ENCODE results near the gene NCEH1.

Gene NCEH1

DNA sequence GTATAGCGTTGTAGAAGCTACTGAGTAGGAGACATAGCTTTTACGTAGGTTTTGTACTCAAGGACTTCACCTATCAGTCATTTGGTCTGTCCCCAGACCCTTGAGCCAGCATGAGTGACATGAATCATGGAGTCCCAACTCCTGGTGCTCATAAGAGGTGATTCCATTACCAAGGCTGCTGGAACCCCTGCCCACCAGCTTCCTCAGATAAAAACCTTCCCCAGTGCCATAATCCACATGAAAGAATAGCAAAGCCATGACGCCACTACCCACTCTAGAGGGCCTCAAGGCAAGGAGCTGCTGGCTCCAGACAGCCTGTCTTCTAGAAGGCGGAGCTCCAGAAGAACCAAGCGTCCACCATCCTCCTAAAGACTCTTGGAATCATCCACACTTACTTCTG, 69.6 kb downstream of the NCEH1 start:
- DNase-seq = no peak

DNA sequence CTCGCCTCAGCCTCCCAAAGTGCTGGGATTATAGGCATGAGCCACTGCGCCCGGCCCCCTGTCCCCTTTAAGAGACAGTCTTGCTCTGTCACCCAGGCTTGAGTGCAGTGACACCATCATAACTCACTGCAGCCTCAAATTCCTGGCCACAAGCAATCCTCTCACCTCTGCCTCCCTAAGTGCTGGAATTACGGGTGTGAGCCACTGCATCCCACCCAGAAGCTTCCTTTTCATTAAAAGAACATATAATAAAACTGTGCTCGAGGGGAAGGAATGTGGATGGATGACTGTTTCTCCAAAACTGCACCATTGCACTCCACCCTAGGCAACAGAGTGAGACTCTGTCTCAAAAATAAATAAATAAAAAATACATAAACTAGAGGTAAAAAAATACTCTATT, 70.1 kb downstream of the NCEH1 start:
- DNase-seq = no peak

DNA sequence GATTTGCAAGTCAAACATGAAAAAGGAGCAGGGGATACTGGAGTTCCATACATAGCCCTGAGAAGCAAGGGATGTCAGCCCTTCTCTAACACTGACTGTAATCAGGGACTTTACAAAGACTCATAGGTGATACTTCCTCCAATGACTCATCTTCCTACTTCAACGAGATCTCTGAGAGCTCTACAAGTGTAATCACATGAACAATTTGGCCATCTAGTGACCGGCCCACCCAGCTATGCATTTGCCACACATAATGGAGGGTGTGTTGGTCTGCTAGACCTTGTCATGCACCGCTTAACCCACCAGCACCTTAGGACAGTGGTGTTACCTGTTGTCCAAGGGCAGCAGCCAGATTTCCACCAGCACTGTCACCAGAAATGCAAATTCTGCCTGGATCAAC, 75.3 kb downstream of the NCEH1 start:
- DNase-seq = no peak

- DNase-seq = no peak
These were observed 75.9 kb downstream of the NCEH1 start for GRCh38 chr3:172634948-172635347.

DNA sequence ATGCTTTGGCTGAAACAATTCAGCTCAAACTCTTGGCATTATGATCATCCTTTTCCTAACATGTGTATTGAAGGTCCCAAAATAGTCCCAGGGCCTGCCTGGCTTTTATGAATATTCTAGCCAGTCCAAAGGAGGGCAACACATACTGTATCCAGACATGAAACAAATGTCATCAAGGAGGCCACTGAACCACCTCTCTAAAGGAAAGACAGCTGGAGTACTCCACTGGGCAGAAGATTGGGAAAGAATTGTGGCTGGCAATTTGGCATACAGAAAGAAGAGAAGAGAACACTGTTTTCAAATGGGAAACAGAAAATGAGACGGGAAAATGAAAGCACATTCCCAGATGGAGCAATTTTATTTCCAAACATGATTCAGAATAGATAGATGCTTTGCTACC, 80.6 kb downstream of the NCEH1 start:
- no peak for DNase-seq

- no peak for DNase-seq
These were observed 81.4 kb downstream of the NCEH1 start for GRCh38 chr3:172629470-172629869.

DNA sequence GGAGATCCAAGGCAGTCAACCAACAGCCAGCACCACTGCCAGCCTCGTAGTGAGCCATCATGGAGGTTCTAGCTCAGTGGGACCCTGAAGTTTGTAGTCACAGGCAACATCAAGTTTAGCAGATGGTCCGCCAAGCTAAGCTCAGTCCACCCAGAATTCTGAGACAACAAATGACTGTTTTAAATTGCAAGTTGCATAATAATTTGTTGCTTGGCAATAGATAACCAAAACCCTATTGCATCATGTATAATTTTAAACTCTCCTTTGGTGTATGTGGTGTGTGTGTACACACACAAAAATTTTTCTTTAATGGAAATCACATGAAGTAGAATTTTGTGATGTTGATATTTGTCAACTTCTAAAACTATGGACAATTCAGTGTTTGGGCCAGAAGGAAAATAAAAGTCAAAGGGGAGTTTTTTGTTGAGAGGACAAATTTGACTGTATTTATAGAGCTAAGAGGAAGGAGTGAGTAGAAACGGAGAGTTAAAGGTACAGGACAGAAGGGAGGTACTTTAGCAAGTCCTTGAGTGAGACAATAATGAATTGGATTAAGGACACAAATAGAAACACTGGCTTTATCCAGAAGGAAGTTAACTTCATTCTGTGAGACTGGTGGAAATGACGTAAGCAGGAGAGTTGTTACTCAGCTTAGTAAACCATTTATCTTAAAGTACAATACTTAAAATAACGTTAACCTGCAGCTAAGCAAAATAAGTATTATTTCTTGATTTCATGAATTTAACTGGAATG, 83.6 kb downstream of the NCEH1 start:
- no peak for DNase-seq

DNA sequence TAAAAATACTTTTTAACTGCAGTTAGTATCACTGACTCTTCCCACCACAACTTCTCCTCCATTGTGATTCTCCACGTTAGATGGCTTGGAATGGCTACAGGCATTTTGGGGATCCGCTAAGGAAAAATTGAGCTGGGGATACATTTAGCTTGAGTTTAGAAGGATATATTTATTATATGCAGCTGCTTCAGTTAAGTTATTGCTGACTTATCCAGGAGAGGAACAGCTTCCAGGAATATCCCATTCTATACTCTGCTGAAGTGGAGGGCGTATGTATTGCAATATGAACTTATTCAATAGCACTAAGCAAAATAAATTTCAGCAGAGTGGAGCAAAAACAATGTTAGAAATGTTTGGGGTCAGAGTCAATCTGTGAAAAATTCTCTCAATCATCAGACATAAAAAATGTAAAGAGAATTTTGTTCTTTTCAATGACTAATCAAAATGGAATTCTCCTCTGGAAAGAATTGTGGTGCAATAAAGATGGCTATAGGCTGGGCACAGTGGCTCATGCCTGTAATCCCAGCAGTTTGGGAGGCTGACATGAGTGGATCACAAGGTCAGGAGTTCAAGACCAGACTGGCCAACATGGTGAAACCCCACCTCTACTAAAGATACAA, 84.7 kb downstream of the NCEH1 start:
- DNase-seq = no peak

DNA sequence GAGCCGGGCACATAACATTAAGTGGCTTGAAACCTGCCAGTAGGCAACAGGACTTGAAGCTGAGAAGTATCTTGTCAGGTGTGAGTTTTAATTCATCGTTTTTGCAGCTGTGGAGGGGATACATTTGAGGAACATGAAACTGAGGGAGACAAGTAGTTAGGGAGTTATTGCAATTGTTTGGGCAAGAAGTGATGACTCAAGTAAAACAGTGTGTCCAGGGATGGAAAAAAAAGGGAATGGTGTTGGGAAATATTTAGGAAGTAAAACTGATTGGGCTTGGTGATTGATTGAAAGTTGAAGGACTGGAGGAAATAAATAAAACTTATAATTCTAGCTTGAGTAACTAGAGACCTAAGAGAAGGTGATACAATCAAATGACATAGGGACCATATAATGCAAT, 85.5 kb downstream of the NCEH1 start:
- DNase-seq = no peak

GRCh38 chr3:172624999-172625398, 85.9 kb downstream of the NCEH1 start:
- no peak for DNase-seq

DNA sequence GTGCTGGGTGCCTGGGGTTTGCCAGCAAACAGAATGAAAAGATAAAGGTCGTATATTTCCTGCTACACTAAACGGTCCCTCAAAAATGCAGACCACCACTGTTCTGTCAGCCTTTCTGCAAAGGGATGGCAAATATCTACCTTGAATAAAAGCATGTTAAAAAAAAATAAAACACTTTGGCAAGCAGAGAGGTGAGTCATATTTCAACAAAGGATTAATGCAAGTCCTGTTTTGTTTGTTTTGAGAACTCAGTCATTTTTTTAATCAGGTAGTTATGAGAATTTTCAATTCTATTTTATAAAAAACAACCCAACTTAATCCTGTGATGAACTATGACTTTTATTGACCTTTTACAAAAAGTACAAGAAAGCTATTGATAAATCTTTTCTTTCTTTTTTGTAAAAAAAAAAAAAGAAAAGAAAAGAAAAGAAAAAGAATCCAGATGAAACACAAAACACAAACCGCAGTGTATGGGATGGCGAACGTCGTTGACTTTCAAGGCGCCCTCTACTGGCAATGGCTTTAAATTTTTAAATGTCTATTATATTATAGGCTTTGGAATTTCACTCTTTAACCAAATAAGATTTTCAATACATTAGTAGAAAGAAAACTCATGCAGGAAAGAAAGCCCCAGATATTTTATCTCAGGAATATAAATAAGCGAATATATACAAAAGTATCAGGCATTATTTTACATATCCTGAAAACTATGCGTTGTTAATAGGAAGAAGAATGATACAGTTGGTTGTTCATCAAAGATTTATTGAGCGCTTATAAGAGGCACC, 87.8 kb downstream of the NCEH1 start:
- peak; percentile 54 for DNase-seq

DNA sequence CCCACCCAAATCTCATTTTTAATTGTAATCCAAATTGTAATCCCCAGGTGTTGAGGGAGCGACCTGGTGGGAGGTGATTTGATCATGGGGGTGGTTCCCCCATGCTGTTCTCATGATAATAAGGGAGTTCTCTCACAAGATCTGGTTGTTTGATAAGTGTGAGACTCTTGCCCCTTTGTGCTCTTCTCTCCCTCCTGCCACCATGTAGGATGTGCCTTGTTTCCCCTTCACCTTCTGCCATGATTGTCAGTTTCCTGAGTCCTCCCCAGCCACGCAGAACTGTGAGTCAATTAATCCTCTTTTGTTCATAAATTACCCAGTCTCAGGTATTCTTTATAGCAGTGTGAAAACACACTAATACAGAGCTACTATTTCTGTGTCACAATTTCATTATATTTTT, 88.7 kb downstream of the NCEH1 start:
- no peak for DNase-seq

DNA sequence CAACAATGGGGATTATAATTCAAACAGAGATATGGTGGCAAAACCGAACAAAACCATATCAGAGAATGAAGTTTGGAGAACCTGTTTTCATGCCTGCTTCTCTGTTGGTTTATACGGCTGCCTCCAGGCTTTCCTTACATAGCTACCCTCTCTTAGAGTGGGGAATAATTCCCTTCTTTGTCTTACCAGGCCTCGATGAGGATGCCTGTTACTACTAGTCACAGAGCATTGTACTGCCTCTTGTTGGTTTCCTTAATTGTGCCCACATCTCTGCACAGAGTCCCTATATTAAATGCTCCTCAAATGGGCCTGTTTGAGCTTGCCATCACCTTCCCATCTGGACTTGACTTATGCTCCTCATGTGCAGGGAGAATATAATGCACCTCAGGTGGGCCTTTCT, 92.9 kb downstream of the NCEH1 start:
- no peak for DNase-seq

GRCh38 chr3:172617013-172617706, 93.7 kb downstream of the NCEH1 start:
- DNase-seq = no peak

- no peak for DNase-seq
These were observed 94.8 kb downstream of the NCEH1 start for GRCh38 chr3:172616031-172616461.

DNA sequence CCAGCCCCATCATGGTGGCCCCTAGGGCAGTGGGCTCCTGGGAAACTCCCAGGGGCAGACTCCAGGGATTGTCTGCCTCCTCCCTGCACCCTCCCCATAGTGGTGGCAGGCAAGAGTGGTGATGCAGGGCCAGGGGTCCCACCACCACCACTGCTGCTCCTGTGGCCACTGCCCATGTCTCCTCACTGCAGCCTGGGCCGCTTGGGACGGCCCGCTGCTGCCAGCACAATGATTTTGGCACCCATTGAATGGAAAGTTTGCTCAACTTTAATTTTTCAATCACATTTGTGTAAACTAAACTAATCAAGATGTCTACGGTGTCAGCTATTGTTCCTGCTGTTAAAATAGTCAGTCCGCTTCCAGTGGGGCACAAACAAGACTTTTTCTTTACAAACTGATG, 95.6 kb downstream of the NCEH1 start:
- no peak for DNase-seq

- no peak for DNase-seq
These were observed 96.3 kb downstream of the NCEH1 start for GRCh38 chr3:172614340-172615274.

DNA sequence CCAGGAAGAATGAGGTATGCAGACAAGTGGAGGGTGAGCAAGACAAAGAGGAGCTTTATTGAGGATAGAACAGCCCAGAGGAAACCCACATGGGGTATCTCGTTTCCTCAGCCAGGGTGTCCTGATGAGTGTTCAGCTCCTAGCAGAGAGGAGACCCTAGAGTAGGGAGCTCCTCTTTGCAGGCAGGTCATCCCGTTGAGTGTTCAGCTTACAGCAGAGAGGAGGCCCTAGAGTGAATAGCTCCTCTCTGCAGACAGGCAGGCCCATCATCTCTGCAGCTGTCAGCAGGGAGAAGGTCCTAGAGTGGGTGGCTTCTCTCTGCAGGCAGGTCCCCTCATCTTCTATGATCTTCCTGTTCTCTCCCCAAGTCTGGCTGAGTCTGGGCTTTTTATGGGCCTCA, 97.0 kb downstream of the NCEH1 start:
- DNase-seq = no peak

GRCh38 chr3:172612871-172613678, 97.8 kb downstream of the NCEH1 start:
- no peak for DNase-seq

GRCh38 chr3:172609750-172610149, 101.1 kb downstream of the NCEH1 start:
- DNase-seq = no peak

- no peak for DNase-seq
These were observed 102.3 kb downstream of the NCEH1 start for GRCh38 chr3:172608575-172608974.

All from CD4-positive, alpha-beta T cell treated with Interleukin-10 for 1 hour (primary cell).